Spleen (tissue), 7 donors: ENCODE results near the gene CUX1.

ENCODE experiments used
- CTCF ChIP-seq, 11 experiments: fragments of 200-600 bp in 7 of 11; fragments of 450-650 bp in 4 of 11; sonication (generic) in 4 of 11; IDR thresholded peaks in 8 of 11; conservative IDR thresholded peaks in 3 of 11; 1 replicate in 7 of 11; 2 replicates in 4 of 11; pipeline versions ENCODE4 v1.4.0 to v1.8.0; 2016 to 2021; ENCODE audit warnings: antibody characterized with exemption in 11 of 11, inconsistent platforms in 4 of 11, mild to moderate bottlenecking in 1 of 11
- POLR2A ChIP-seq, 3 donors: fragments of 450-650 bp; IDR thresholded peaks; one replicate each; pipeline ENCODE4 v1.5.1; 2017; ENCODE audit warnings: antibody characterized with exemption in 3 of 3, mild to moderate bottlenecking in 1 of 3
- POLR2AphosphoS5 ChIP-seq, 3 donors: sonication (generic); formaldehyde crosslinking; IDR thresholded peaks; one replicate each; pipeline ENCODE4 v1.5.1; 2017; ENCODE audit warnings: antibody characterized with exemption in 3 of 3
- donor health status: DM: no; HTN: no; CAD: no; lungs with moderate emphysema.
- donor health status: DM: no; HTN: no; CAD: no.
- donor health status: DM: no; HTN: no; CAD: no.

GRCh38 chr7:102080434-102081243 is 263.2 kb downstream of the CUX1 start:
- TF ChIP-seq POLR2AphosphoS5 (IDR thresholded peaks at IDR 0.05) (no peak), POLR2A (IDR thresholded peaks at IDR 0.05) (no peak), CTCF (IDR thresholded peaks at IDR 0.05 in 8 of 11, conservative IDR thresholded peaks at IDR 0.05 in 3 of 11) (no peak)
